CD4-positive, alpha-beta T cell treated with Interleukin-21 for 1 hour (primary cell): ENCODE results near the gene BTNL8.

ENCODE experiments used
- DNase-seq: peaks from one replicate; pipeline ENCODE4 v3.0.0-alpha.2; 2020

Gene BTNL8

DNA sequence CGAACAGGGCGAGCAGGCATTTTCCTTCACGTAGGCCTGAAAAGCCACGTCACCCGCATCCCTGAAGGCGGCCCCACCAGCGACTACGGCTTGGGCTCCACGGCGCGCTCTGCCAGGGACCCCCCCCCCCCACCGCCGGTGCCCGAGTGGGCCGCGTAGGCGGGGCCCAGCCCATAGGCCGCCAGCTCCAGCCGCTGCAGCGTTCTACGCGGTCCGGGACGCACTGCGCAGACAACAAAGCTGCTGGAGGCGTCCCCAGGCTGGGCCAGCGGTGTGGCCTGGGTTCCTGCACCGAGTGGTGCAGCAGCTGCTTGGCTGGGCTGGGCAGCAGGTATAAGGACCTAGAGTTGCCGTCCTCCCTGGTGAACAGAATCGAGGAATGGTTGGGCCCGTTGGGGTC, 71.4 kb downstream of the BTNL8 start:
- DNase-seq: no peak

DNA sequence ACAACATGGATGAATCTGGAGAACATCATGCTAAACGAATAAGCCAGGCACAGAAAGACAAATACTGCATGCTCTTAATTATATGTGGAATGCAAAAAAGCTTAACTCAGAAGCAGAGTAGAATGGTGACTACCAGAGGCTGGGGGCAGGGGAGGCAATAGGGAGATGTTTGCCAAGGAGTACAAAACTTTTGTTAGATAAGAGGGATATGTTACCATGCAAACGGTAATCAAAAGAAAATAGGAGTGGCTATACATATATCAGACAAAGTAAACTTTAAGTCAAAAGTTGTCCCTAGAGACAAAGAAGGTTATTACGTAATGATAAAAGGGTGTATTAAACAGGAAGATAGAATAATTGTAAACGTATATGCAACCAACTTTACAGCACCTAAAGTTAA, 71.9 kb downstream of the BTNL8 start:
- no peak for DNase-seq

DNA sequence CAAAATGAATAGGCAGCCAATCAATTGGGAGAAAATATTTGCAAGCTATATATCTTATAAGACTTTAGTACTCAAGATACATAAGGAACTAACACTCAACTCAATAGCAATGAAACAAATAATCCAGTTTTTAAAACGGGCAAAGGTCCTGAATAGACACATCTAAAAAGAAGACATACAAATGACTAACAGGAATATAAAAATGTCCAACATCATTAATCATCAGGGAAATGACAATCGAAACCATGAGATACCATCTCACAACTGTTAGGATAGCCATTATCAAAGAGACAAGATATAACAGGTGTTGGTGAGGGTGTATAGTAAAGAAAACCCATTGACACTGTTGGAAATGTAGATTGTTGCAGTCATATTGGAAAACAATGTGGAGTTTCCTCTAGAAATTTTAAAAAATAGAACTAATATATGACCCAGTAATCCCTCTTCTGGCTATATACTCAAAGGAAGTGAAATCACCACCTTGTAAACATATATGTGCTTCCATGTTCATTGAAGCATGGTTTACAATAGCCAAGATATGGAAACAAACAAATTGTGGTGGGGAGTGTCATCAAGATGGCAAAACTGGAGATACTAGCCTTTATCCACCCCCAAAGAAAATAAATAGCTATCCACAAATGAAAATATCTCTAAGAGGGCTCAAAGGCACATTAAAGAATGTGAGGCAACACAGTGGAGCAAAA, 75.8 kb downstream of the BTNL8 start:
- no peak for DNase-seq

DNA sequence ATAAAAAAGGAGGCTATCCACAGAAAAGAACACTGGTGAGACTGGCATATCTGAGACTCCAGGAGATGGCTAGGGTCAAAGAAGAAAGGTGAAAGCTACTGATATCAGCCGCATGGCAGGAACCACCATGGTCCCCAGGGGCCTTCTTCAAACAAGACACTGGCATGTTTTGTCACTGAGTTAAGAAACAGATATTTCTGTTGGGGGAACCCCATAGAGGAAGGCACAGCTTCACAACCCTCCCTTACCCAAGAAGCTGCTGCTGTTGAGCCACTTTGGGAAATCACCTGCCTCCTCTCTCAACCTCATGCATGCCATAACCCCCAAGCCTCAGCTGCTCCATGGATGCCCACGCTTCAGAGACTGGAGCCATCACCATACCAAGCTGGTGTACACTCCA, 76.4 kb downstream of the BTNL8 start:
- DNase-seq: no peak

DNA sequence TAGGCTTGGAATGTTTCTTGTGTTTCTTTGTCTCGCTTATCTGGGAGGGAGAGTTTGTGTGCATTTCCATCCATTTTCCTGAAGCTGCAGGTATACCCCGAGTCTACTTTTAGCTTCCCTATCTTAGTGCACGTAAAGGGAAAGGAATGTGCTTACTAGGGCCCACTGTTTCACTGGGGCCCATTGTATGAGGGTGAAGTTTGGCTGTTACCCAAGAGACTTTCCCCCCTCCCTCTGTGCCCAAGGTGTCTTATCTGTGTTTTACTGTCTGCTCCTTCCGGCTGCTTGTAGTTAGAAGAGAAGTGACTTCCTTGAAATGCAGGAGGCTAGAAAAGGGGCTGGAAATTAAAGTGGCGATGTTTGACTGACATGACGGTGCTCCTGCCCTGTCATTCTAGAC, 77.6 kb downstream of the BTNL8 start:
- no peak for DNase-seq

DNA sequence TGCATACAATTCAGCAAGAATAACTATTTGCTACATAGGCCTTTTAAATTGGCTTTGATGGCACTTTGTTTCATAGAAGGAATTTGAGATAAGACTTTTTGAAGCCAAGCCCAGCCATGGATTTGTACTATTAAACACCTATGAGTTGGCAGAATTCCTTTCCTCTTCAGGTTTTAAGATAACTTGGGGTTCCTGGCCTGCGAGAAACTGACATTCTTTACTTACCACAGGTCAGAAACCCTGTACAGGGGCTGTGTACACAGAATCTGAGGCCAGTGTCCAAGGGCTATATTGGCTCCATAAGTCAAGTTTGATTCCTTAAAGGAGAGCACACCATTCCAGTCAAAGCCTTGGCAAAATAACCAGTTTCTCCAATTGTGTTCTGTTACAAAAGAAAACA, 78.9 kb downstream of the BTNL8 start:
- DNase-seq: no peak

DNA sequence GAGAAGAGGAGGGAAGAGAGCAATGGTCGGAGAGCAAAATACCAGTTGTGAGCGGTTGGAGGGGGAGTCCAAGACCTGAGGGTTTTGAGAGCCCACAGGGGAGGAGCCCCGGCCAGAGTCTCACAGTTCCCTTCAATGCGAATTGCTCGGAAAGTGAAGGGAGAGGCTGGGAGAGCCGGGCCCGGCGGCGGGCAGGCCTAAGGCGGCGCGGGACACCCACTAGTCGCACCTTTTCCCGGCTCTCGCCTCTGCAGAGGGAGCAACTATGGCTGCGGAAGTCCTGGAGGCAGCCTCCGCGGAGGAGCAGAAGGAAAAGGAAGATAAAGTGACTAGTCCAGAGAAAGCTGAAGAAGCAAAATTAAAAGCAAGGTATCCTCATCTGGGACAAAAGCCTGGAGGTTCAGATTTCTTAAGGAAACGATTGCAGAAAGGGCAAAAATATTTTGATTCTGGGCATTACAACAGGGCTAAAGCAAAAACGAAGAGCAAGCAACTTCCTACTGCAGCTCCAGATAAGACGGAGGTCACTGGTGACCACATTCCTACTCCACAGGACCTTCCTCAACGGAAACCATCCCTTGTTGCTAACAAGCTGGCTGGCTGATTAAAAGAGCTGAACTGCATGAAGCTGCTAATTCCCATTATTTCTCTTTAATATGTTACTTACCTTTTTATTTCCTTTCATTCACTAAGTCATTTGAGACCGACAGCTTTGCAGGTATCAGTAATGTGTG, 83.2 kb downstream of the BTNL8 start:
- no peak for DNase-seq

DNA sequence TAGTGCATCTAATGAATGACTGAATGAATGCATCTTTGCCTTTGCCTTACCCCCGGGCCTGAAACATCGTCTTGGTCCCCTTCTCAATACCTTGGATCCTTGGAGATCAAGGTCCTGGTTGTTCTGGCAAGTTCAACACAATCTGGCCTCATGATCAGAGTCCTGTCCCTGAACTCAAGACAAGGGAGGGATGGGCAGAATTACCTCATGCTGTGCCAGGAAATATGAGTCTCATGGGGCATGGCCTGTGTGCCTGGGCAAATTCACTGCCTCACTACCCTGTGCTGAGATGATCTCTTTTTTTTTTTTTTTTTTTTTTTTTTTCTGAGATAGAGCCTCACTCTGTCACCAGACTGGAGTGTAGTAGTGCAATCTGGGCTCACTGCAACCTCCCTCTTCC, 89.1 kb downstream of the BTNL8 start:
- DNase-seq: no peak

DNA sequence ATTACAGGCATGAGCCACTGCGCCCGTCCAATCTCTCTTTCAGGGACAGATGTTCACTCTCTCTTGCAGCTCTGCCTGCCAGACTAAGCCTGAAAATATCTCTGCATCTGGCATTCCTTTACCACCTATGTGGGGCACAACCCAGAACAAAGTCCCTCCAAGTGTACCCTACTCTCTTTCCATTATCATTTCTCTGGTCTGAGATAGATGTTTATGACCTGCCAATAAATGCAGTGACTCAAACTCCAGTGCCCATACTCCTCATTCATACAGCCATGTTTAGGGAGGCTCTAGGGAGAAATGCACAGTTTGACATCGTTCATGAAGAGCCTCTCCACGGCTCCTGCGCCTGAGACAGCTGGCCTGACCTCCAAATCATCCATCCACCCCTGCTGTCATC, 89.6 kb downstream of the BTNL8 start, which contains the start of gene BTNL3:
Gene BTNL3, plus strand, starts transcription at position 255 of the 400 bp plus-strand sequence. CDS start 183 bp downstream, outside the sequence.
- no peak for DNase-seq

DNA sequence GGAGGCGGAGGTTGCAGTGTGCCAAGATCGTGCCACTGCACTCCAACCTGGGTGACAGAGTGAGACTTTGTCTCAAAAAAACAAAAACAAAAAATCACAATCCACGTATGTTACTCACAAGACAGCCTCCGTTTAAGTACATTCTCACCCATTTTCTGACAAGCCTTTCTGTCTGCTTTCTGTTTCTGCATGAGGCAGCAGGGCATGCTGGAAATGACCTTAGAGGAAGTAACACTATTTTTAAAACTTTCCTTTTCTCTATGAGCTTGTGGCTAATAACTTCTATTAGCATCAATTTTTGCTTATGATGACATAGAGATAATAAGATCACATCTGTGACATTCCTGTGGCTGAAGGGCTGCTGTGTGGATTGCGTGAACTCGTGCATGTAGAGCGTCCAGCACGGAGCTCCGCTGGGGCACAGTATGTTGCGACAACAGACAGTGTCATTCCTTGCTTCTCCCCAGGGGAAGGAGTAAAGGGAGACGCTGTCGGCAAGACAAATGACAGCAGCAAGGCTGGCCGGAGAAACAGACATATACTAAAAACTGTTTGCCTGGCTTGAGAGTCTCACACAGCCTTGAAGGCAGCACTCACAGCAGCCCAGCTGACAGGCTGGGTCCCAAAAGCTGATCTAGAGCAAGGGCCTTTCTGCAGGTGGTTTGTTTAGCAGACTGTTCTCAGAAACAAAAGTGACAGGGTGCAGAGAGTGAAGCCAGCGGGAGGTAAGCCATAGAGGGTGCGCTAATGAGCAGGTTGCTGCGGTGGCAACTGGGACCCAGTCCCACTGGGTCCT, 91.3 kb downstream of the BTNL8 start:
- DNase-seq: no peak

DNA sequence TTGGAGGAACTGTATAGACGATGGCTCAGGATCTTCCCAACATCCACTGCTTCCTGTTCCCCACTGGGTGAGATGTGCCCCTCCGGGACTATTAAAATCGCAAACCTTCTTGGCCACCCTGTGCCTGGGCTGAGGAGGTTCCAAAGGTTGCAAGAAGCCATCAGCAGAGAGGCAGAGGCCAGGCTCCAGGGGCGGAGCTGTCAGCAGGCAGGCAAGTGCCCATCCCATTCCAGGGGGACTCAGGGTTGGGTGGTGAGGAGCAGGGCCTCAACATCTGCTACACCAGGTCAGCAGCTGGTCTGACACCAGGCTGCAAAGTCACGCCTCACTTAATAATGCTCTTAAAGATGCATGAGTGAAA, 91.9 kb downstream of the BTNL8 start:
- DNase-seq: no peak
